RWPE2 (cell line): ENCODE results near the gene NR5A1.

Experiments used
- ATAC-seq: fragments of 200-7000 bp; cut with Tn5 transposase; 3 replicates; pipeline ENCODE4 v1.9.1; 2021; ENCODE audit warnings: low read depth
- DNase-seq: peaks from one replicate; pipeline ENCODE4 v3.0.0-alpha.2; 2020; ENCODE audit warnings: low spot score
- H3K27ac ChIP-seq: fragments of 450-650 bp; 2 replicates; pipeline ENCODE4 v1.5.1; 2017; ENCODE audit warnings: mild to moderate bottlenecking; ENCODE audit not compliant: poor library complexity, severe bottlenecking
- H3K27me3 ChIP-seq: fragments of 250-450 bp; sonication (Bioruptor Pico); 2 replicates; pipeline ENCODE4 v1.5.1; 2021; ENCODE audit warnings: mild to moderate bottlenecking, moderate library complexity; ENCODE audit not compliant: insufficient read depth, poor library complexity, severe bottlenecking
- H3K36me3 ChIP-seq: fragments of 250-450 bp; sonication (Bioruptor Pico); 2 replicates; pipeline ENCODE4 v1.5.1; 2020; ENCODE audit warnings: low read depth, mild to moderate bottlenecking, moderate library complexity
- H3K4me1 ChIP-seq: fragments of 250-450 bp; sonication (Bioruptor Pico); 2 replicates; pipeline ENCODE4 v1.5.1; 2021; ENCODE audit warnings: mild to moderate bottlenecking, moderate library complexity; ENCODE audit not compliant: insufficient read depth, poor library complexity, severe bottlenecking
- H3K4me3 ChIP-seq: fragments of 250-450 bp; sonication (Bioruptor Pico); 2 replicates; pipeline ENCODE4 v1.5.1; 2021; ENCODE audit warnings: mild to moderate bottlenecking, moderate library complexity; ENCODE audit not compliant: severe bottlenecking
- H3K9me3 ChIP-seq: fragments of 250-450 bp; sonication (Bioruptor Pico); 2 replicates; pipeline ENCODE4 v1.5.1; 2021; ENCODE audit warnings: mild to moderate bottlenecking, moderate library complexity; ENCODE audit not compliant: severe bottlenecking
- TF ChIP-seq, protein P1 (sequence below): fragments of 450-650 bp; IDR thresholded peaks from one replicate; pipeline ENCODE4 v1.5.1; 2017; ENCODE audit warnings: mild to moderate bottlenecking, moderate library complexity; ENCODE audit not compliant: poor library complexity, severe bottlenecking

NR5A1 gene

DNA sequence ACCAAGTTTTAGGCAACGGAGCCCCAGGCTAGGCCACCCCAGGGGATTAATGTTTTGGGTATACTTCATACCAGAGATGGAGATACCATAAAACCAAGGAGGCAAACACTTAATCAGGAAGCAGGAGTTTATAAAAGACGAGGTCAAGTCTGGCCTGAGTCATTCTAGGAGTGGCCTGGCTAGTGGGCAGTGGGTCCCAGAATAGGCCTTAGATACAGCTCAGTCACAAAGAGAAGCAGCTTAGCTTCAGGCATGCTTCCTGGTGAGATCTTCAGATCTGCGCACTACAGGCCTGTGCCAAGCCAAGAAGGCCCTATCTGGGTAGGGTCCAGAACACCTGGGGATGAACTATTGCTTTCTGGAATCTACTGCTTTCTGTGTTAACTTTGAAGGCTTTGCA lies 20.6 kb upstream of the NR5A1 start:
- Histone ChIP-seq H3K9me3 (no peaks in the 10 kb centered on the region), H3K36me3 (no peaks in the 10 kb centered on the region), H3K4me1 (no peaks in the 10 kb centered on the region), H3K4me3 (no peak overlapping the region), H3K27me3 (no peaks in the 10 kb centered on the region), H3K27ac (no peak overlapping the region)
- TF ChIP-seq, protein P1, sequence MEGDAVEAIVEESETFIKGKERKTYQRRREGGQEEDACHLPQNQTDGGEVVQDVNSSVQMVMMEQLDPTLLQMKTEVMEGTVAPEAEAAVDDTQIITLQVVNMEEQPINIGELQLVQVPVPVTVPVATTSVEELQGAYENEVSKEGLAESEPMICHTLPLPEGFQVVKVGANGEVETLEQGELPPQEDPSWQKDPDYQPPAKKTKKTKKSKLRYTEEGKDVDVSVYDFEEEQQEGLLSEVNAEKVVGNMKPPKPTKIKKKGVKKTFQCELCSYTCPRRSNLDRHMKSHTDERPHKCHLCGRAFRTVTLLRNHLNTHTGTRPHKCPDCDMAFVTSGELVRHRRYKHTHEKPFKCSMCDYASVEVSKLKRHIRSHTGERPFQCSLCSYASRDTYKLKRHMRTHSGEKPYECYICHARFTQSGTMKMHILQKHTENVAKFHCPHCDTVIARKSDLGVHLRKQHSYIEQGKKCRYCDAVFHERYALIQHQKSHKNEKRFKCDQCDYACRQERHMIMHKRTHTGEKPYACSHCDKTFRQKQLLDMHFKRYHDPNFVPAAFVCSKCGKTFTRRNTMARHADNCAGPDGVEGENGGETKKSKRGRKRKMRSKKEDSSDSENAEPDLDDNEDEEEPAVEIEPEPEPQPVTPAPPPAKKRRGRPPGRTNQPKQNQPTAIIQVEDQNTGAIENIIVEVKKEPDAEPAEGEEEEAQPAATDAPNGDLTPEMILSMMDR, result no peak
- no peak for DNase-seq
- ATAC-seq, result no peak

DNA sequence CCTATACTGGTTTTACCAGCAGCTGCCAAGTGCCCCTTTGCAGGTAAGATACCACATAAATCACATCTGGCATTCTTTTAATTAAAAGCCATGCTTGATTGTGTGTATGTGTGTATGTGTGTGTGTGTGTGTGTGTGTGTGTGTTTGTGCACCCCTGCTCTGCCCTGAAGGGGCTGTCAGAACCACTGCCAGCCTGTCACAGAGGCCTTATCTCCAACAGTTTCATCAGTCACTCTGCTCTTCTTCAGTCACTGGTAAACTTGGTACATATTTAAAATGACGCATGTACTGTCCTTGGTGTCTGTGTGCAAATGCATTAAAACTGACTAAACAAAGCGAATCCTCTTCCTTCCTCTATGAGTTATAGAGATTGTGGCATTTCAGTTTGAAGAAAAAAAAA lies 19.0 kb upstream of the NR5A1 start:
- ATAC-seq (no peak), DNase-seq (no peak)
- H3K4me1 ChIP-seq, result no peaks in the 10 kb centered on the region
- no peaks in the 10 kb centered on the region for H3K36me3 ChIP-seq
- TF ChIP-seq, protein P1, result no peak
- no peak overlapping the region for H3K27ac ChIP-seq
- H3K27me3 ChIP-seq, result no peaks in the 10 kb centered on the region
- no peak overlapping the region for H3K4me3 ChIP-seq
- H3K9me3 ChIP-seq, result no peaks in the 10 kb centered on the region

DNA sequence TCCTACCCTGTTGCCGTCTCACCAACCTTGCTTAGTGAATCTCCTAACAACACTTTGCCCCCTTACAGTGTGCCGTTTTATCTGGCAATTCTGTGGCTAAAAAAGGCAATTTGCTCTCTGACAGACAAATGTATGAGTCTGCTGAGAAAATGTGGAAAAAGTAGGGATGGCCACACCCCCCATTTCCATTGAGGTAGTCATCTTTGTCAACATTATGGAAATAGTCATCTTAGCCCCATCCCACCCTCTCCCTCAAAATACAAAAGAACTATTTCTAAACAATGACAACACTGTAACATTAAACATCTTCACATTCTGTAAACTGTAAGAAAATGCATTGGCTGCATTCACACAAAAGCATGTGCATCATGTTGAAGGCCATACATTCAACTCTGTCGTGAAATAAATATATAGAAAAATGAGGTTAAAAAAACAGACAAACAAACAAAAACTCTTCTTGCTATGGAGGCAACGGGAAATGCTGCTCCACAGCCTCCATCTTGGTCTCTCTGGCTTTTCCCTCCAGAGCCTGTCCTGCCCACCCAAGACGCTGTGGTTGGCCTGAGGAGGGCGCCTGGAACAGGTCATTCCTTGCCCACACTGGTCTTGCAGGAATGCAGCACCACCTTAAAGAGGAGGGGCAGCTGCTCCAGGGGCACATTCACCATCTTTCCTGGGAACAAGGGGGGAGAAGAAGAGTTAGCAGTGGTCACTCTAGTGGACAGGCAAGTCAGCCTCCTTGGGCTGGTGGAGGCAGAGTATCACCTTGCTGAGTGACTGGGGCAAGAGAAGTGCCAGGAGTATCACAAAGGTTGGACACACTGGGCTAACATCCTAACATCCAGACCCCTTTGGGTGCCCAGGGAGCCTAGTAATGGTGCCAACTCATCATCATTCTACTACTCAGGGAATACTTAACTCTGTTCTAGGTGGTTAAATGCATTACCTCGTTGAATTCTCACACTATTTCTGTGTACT lies 15.2 kb upstream of the NR5A1 start:
- DNase-seq (no peak), ATAC-seq (no peak)
- H3K4me1 ChIP-seq, result no peaks in the 10 kb centered on the region
- no peak overlapping the region for H3K27ac ChIP-seq
- TF ChIP-seq, protein P1, result no peak
- no peaks in the 10 kb centered on the region for H3K36me3 ChIP-seq
- H3K9me3 ChIP-seq, result no peaks in the 10 kb centered on the region
- H3K27me3 ChIP-seq, result no peaks in the 10 kb centered on the region
- no peak overlapping the region for H3K4me3 ChIP-seq

DNA sequence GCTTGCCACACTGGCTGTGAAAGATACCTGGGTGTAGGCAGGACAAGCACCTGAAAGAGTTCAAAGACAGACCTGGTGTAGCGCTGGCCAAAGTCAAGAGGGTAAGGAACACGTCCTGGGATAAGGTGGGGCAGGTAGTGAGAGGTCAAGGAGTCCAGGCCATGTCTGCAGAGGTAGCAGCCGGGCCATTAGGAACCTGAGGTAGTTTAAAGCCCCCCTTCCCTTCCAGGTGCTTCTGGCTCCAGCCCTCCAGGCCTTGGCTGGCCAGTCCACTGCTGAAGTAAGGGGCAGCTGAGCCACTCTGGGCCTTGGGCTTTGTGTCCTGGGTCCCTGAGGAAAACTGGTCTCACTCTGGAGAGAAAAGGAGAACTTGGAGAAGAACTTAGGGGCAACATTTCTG lies 13.9 kb upstream of the NR5A1 start:
- Histone ChIP-seq H3K27ac (no peak overlapping the region), H3K27me3 (no peaks in the 10 kb centered on the region), H3K4me3 (no peak overlapping the region), H3K9me3 (no peaks in the 10 kb centered on the region), H3K36me3 (no peaks in the 10 kb centered on the region), H3K4me1 (no peaks in the 10 kb centered on the region)
- ATAC-seq (no peak), DNase-seq (no peak)
- TF ChIP-seq, protein P1, result no peak

DNA sequence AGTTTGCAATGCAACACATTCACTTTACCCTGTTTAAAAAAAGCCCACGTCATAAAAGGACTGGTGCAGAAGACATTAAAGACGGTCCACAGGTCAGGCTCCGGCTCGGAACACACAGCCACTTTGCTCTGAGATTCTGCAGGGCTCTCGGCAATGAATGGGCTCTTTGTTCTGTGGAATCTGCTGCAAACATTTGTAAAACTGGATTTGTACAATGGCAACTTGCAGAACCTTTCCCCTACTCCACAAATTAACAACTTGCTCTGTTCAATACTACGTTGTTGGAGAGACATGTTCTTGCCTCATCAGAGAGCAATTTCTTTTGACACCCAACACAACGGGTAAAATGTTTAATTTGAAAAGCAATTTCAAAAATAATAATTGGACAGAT lies 13.0 kb upstream of the NR5A1 start:
- TF ChIP-seq, protein P1, result no peak
- no peaks in the 10 kb centered on the region for H3K4me1 ChIP-seq
- DNase-seq, result no peak
- no peak overlapping the region for H3K4me3 ChIP-seq
- H3K36me3 ChIP-seq, result no peaks in the 10 kb centered on the region
- H3K9me3 ChIP-seq, result no peaks in the 10 kb centered on the region
- ATAC-seq, result no peak
- no peak overlapping the region for H3K27ac ChIP-seq
- H3K27me3 ChIP-seq, result no peaks in the 10 kb centered on the region
